A549 (cell line): Measurements from ENCODE around the gene ENTR1. TPM values are rescaled to one million over a fixed set of nuclear protein-coding genes. Genes with fewer than 3 reads are reported as not detected.

Experiments
- ATAC-seq, 2 experiments: fragments of 200-7000 bp in 1 of 2; fragments of >200 bp in 1 of 2; cut with Nextera tagmentation in 1 of 2; cut with Tn5 transposase in 1 of 2; 3 replicates each; pipeline versions ENCODE4 v1.8.0 to v1.9.1; 2018 to 2020; ENCODE audit warnings: mild to moderate bottlenecking in 1 of 2, moderate library complexity in 1 of 2
- CTCF ChIA-PET: fragments of 300-600 bp; sonication (Branson Sonifier 250); formaldehyde crosslinking; extraction: SDS; loops from one replicate; lab custom pipeline; 2021; ENCODE audit warnings: antibody characterized with exemption, inconsistent platforms; lab: Yijun Ruan, JAX
- POLR2A ChIA-PET: fragments of 350-600 bp; formaldehyde crosslinking; extraction: SDS; loops from one replicate; lab custom pipeline; 2021; ENCODE audit warnings: antibody characterized with exemption, inconsistent platforms; lab: Yijun Ruan, JAX
- DNase-seq, 2 experiments: peaks; one replicate each; pipeline versions ENCODE4 v3.0.0 to v3.0.0-alpha.2; 2011 to 2016; ENCODE audit warnings: low read depth in 1 of 2, low spot score in 1 of 2
- FAIRE-seq: peaks from 2 replicates; lab custom pipeline; 2011; peaks lifted over from hg19 to GRCh38; lab: Jason Lieb, UNC
- H3K27ac ChIP-seq, 2 experiments: fragments of >200 bp; sonication (Bioruptor Twin); formaldehyde crosslinking; 3 replicates each; pipeline ENCODE4 v1.5.1; 2016 to 2017
- H3K4me1 ChIP-seq: fragments of >200 bp; sonication (Bioruptor Twin); formaldehyde crosslinking; 3 replicates; pipeline ENCODE4 v1.6.1; 2016
- H3K4me2 ChIP-seq: fragments of >200 bp; sonication (Bioruptor Twin); formaldehyde crosslinking; 3 replicates; pipeline ENCODE4 v1.6.1; 2016
- H3K4me3 ChIP-seq: fragments of >200 bp; sonication (Bioruptor Twin); formaldehyde crosslinking; 3 replicates; pipeline ENCODE4 v1.5.1; 2016
- H3K9me3 ChIP-seq: fragments of >200 bp; sonication (Bioruptor Twin); formaldehyde crosslinking; 3 replicates; pipeline ENCODE4 v1.6.1; 2016
- CEBPB ChIP-seq, 2 experiments: fragments of >200 bp in 1 of 2; sonication (Bioruptor Twin) in 1 of 2; formaldehyde crosslinking in 1 of 2; IDR thresholded peaks; 2 replicates each; pipeline ENCODE4 v1.6.1; 2012 to 2016
- CHD2 ChIP-seq: fragments of 150-350 bp; IDR thresholded peaks from 2 replicates; pipeline ENCODE4 v1.6.1; 2014; ENCODE audit warnings: low read length; ENCODE audit not compliant: partially characterized antibody
- ESRRA ChIP-seq: fragments of 150-350 bp; IDR thresholded peaks from 2 replicates; pipeline ENCODE4 v1.6.1; 2014; ENCODE audit warnings: mild to moderate bottlenecking, low read length, borderline replicate concordance
- FOXS1 ChIP-seq: fragments of 250-450 bp; sonication (Bioruptor Pico); IDR thresholded peaks from 2 replicates; pipeline ENCODE4 v1.5.0; 2020; ENCODE audit warnings: mild to moderate bottlenecking, moderate library complexity
- HDAC2 ChIP-seq: fragments of 200-600 bp; sonication (generic); IDR thresholded peaks from 2 replicates; pipeline ENCODE4 v1.6.1; 2016
- HOXB13 ChIP-seq: fragments of 250-450 bp; sonication (Bioruptor Pico); IDR thresholded peaks from 2 replicates; pipeline ENCODE4 v1.5.0; 2020; ENCODE audit warnings: low read depth, mild to moderate bottlenecking, moderate library complexity
- JUN ChIP-seq, 2 experiments: fragments of >200 bp; sonication (Bioruptor Twin); formaldehyde crosslinking; IDR thresholded peaks; 2 replicates in 1 of 2; 3 replicates in 1 of 2; pipeline ENCODE4 v1.6.1; 2016 to 2017
- MAFK ChIP-seq: fragments of 450-650 bp; IDR thresholded peaks from 2 replicates; pipeline ENCODE4 v1.6.1; 2014; ENCODE audit not compliant: partially characterized antibody
- NFE2L2 ChIP-seq: fragments of 150-350 bp; conservative IDR thresholded peaks from 2 replicates; pipeline ENCODE4 v1.6.1; 2014; ENCODE audit warnings: low read length
- PHF8 ChIP-seq: fragments of 200-600 bp; sonication (generic); IDR thresholded peaks from 2 replicates; pipeline ENCODE4 v1.6.1; 2016; ENCODE audit warnings: low read depth, mild to moderate bottlenecking, antibody characterized with exemption, moderate library complexity, borderline replicate concordance
- POLR2A ChIP-seq: IDR thresholded peaks from 2 replicates; pipeline ENCODE4 v1.6.1; 2012; ENCODE audit warnings: mild to moderate bottlenecking, low read length
- POLR2AphosphoS2 ChIP-seq: conservative IDR thresholded peaks from 2 replicates; pipeline ENCODE4 v1.6.1; 2012; ENCODE audit warnings: low read length, improper control_type of control experiment, inconsistent platforms
- RAD21 ChIP-seq, 2 experiments: fragments of >200 bp in 1 of 2; sonication (Bioruptor Twin) in 1 of 2; formaldehyde crosslinking in 1 of 2; IDR thresholded peaks in 1 of 2; conservative IDR thresholded peaks in 1 of 2; 2 replicates in 1 of 2; 3 replicates in 1 of 2; pipeline ENCODE4 v1.6.1; 2012 to 2018; ENCODE audit warnings: inconsistent platforms in 1 of 2
- RFX5 ChIP-seq: fragments of 450-650 bp; IDR thresholded peaks from 2 replicates; pipeline ENCODE4 v1.7.1; 2014; ENCODE audit warnings: antibody characterized with exemption, mild to moderate bottlenecking, moderate library complexity
- RNF2 ChIP-seq: fragments of 200-600 bp; sonication (generic); IDR thresholded peaks from 2 replicates; pipeline ENCODE4 v1.6.1; 2016; ENCODE audit warnings: low read depth, mild to moderate bottlenecking, antibody characterized with exemption, moderate library complexity, borderline replicate concordance
- SREBF2 ChIP-seq: fragments of 450-650 bp; IDR thresholded peaks from 2 replicates; pipeline ENCODE4 v1.6.1; 2014; ENCODE audit warnings: mild to moderate bottlenecking, moderate library complexity
- ZNF302 ChIP-seq: fragments of 250-450 bp; sonication (Bioruptor Pico); IDR thresholded peaks from 2 replicates; pipeline ENCODE4 v1.9.0; 2021; ENCODE audit warnings: inconsistent platforms, mild to moderate bottlenecking, moderate library complexity
- WGBS: methylation state at CpG from one replicate; pipeline ENCODE4 v1.1.6; 2017; ENCODE audit errors: missing lambda C conversion rate; 5-methylcytosine and 5-hydroxymethylcytosine counted together
- polyA plus RNA-seq, 4 experiments: library from polyadenylated mRNA; depleted of rRNA in 3 of 4; stranded (reverse); fragments of >200 nt; fragmentation: RNase III in 1 of 4; extraction: RNeasy Plus Mini Kit Qiagen cat#74134 plus additional on column Dnase treatment in 1 of 4; gene quantifications; 2 replicates in 3 of 4; 3 replicates in 1 of 4; pipeline ENCODE4 v1.2.3, GENCODE V29; 2011 to 2017
- TF ChIP-seq, protein P1 (sequence below): fragments of 250-450 bp; sonication (Bioruptor Pico); IDR thresholded peaks from 2 replicates; pipeline ENCODE4 v1.5.0; 2020; ENCODE audit warnings: low read depth, mild to moderate bottlenecking, moderate library complexity
- TF ChIP-seq, protein P2 (sequence below): fragments of >200 bp; sonication (Bioruptor Twin); formaldehyde crosslinking; IDR thresholded peaks from 3 replicates; pipeline ENCODE4 v1.6.1; 2016
- TF ChIP-seq, protein P3 (sequence below): IDR thresholded peaks from 2 replicates; pipeline ENCODE4 v1.6.1; 2012; ENCODE audit warnings: low read depth, borderline replicate concordance
- TF ChIP-seq, protein P4 (sequence below): fragments of 150-350 bp; IDR thresholded peaks from 2 replicates; pipeline ENCODE4 v1.6.1; 2014; ENCODE audit warnings: low read depth, mild to moderate bottlenecking, low read length
- TF ChIP-seq, protein P5 (sequence below): IDR thresholded peaks from 2 replicates; pipeline ENCODE4 v1.6.1; 2012
- TF ChIP-seq, protein P6 (sequence below): fragments of >200 bp; sonication (Bioruptor Twin); formaldehyde crosslinking; IDR thresholded peaks from 3 replicates; pipeline ENCODE4 v1.5.1; 2016

ENTR1 gene
- polyA plus RNA-seq, 2 of the 4 experiments (the other 2 are of a cell fraction) = 63.8 to 75.8 TPM

DNA sequence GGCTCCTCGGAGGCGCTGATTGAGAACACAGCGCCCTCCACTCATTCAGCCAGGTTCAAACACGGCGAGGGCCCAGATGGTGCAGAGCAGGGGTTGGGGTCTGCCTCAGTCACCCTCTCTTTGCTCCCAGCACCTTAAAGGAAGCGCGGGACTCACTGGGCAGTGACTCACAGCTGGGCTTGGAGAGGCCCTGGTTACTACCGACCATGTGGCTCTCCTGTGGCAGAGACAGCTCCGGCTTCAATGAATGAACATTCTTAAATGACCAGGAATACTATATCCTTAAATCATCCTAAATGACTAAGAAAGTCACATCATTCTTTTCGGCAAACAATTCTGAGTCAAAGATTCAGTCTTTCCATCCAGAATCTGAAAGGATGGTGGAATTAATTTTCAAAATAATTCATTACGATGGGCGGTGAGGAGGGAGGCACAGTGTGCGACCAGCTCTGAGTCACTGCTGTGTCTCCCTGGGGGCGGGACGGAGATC, 30.8 kb upstream of the ENTR1 start:
- no peak for DNase-seq
- TF ChIP-seq PHF8 = no peak
- TF ChIP-seq HDAC2 = no peak
- TF ChIP-seq CHD2 = no peak
- no peak for TF ChIP-seq HOXB13 (CRISPR knock-in tag)
- TF ChIP-seq ESRRA = no peak
- no peak for TF ChIP-seq RFX5
- TF ChIP-seq NFE2L2 = no peak
- TF ChIP-seq FOXS1 (CRISPR knock-in tag) = no peak
- TF ChIP-seq, protein P1, sequence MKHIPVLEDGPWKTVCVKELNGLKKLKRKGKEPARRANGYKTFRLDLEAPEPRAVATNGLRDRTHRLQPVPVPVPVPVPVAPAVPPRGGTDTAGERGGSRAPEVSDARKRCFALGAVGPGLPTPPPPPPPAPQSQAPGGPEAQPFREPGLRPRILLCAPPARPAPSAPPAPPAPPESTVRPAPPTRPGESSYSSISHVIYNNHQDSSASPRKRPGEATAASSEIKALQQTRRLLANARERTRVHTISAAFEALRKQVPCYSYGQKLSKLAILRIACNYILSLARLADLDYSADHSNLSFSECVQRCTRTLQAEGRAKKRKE (CRISPR knock-in tag) = no peak
- TF ChIP-seq JUN (IDR thresholded peaks at IDR 0.05) = no peak
- no peak for TF ChIP-seq ZNF302
- no peak for TF ChIP-seq MAFK
- no peak for TF ChIP-seq RNF2
- TF ChIP-seq, all 56 proteins: peak for 0
- Histone ChIP-seq H3K4me2 (no peak overlapping the region), H3K9me3 (no peaks in the 10 kb centered on the region), H3K4me1 (peaks cover 17% of the 10 kb centered on the region), H3K4me3 (no peak overlapping the region), H3K27ac (no peak overlapping the region)
- POLR2A ChIA-PET = no interaction called here
- CTCF ChIA-PET = interaction anchor here (1.1 to 4.2 kb wide), 9 partner anchors 8 to 95 kb away, joined by 4 to 30 read pairs (median 6); no protein-coding TSS in a partner anchor
- ATAC-seq (no peak), FAIRE-seq (no peak)
- WGBS = 89% methylated on average over 15 of the region's 15 CpGs

DNA sequence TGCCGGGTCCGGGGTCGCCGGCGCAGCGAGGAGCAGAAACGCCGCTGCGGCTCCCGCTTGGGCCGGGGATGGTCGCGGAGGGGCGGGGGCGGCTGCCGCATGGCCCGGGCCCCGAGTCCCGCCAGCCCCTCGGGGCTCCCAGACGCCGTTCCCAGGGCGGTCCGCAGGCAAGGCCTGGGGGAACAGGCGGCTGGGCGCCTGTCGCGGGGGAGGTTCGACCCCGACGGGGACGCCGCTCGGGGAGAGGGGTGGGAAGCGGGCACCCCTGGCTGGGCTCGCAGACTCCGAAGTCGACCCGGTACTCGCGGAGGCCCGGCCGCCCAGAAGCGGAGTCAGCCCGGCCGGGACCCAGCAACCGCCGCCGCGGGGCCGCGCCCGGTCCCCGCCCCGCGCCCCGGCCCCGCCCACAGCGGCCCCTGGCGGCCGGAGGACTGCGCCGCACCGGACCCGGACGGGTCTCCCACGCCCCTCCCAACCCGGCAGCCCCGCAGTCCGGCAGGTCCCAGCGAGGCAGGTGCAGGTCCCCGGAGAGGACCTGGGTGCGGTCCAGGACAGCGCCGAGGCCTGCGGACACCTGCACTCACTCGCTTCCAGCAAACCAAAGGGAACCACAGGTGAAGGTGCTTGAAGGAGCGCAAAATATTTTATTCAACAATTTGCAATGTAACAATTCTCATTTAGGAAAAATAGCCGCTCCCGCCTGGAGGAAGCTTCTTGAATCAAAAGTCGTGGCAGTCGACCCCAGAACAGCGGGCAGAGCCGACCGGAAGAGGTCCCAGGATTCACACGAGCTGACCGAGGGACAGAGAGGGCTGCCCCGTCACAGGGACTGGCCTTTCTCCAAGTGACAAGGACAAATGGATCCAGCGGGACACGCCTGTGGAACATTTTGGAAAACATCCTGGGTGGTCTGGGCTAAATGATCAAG, 29.3 kb upstream of the ENTR1 start, which contains the start of gene INPP5E:
Gene INPP5E, minus strand, starts transcription at position 365 of the 928 bp plus-strand sequence. CDS start 426 bp downstream, outside the sequence.
- H3K4me2 ChIP-seq = peak within 1 kb of the TSS; percentile 76
- peak within 1 kb of the TSS; percentile 91 to 99 for H3K27ac ChIP-seq
- no peak for FAIRE-seq
- peak; percentile 79 to 81 for DNase-seq
- POLR2A ChIA-PET = interaction anchor here (0.6 kb wide), 1 partner anchor 346 kb away, joined by 3 read pairs; no protein-coding TSS in a partner anchor
- peak within 1 kb of the TSS; percentile 86 for H3K4me3 ChIP-seq
- TF ChIP-seq, protein P2, sequence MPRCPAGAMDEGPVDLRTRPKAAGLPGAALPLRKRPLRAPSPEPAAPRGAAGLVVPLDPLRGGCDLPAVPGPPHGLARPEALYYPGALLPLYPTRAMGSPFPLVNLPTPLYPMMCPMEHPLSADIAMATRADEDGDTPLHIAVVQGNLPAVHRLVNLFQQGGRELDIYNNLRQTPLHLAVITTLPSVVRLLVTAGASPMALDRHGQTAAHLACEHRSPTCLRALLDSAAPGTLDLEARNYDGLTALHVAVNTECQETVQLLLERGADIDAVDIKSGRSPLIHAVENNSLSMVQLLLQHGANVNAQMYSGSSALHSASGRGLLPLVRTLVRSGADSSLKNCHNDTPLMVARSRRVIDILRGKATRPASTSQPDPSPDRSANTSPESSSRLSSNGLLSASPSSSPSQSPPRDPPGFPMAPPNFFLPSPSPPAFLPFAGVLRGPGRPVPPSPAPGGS = peak; percentile 87; the same call in 2 of the 3 replicates
- TF ChIP-seq PHF8 (peak; percentile 57; the same call in 1 of the 2 replicates), HOXB13 (CRISPR knock-in tag) (no peak), POLR2A (peak; percentile 59), HDAC2 (no peak), SREBF2 (no peak), RAD21 (conservative IDR thresholded peaks at IDR 0.05 in 1 of 2, IDR thresholded peaks at IDR 0.05 in 1 of 2) (no peak), POLR2AphosphoS2 (no peak), CEBPB (IDR thresholded peaks at IDR 0.05) (no peak), JUN (IDR thresholded peaks at IDR 0.05) (peak; percentile 60 to 97; a peak in 3 of 5 replicates)
- TF ChIP-seq, protein P3, sequence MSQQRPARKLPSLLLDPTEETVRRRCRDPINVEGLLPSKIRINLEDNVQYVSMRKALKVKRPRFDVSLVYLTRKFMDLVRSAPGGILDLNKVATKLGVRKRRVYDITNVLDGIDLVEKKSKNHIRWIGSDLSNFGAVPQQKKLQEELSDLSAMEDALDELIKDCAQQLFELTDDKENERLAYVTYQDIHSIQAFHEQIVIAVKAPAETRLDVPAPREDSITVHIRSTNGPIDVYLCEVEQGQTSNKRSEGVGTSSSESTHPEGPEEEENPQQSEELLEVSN = no peak
- TF ChIP-seq, protein P4, sequence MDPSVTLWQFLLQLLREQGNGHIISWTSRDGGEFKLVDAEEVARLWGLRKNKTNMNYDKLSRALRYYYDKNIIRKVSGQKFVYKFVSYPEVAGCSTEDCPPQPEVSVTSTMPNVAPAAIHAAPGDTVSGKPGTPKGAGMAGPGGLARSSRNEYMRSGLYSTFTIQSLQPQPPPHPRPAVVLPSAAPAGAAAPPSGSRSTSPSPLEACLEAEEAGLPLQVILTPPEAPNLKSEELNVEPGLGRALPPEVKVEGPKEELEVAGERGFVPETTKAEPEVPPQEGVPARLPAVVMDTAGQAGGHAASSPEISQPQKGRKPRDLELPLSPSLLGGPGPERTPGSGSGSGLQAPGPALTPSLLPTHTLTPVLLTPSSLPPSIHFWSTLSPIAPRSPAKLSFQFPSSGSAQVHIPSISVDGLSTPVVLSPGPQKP = no peak
- TF ChIP-seq, protein P5, sequence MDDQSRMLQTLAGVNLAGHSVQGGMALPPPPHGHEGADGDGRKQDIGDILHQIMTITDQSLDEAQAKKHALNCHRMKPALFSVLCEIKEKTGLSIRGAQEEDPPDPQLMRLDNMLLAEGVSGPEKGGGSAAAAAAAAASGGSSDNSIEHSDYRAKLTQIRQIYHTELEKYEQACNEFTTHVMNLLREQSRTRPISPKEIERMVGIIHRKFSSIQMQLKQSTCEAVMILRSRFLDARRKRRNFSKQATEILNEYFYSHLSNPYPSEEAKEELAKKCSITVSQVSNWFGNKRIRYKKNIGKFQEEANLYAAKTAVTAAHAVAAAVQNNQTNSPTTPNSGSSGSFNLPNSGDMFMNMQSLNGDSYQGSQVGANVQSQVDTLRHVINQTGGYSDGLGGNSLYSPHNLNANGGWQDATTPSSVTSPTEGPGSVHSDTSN = 0 out of 2 replicates have a peak, but pooled peaks have one; percentile 16
- TF ChIP-seq, protein P6, sequence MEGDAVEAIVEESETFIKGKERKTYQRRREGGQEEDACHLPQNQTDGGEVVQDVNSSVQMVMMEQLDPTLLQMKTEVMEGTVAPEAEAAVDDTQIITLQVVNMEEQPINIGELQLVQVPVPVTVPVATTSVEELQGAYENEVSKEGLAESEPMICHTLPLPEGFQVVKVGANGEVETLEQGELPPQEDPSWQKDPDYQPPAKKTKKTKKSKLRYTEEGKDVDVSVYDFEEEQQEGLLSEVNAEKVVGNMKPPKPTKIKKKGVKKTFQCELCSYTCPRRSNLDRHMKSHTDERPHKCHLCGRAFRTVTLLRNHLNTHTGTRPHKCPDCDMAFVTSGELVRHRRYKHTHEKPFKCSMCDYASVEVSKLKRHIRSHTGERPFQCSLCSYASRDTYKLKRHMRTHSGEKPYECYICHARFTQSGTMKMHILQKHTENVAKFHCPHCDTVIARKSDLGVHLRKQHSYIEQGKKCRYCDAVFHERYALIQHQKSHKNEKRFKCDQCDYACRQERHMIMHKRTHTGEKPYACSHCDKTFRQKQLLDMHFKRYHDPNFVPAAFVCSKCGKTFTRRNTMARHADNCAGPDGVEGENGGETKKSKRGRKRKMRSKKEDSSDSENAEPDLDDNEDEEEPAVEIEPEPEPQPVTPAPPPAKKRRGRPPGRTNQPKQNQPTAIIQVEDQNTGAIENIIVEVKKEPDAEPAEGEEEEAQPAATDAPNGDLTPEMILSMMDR = peak; percentile 87
- TF ChIP-seq, all 56 proteins: peak for 6
- Histone ChIP-seq H3K4me1 (peaks cover 17% of the 10 kb centered on the region), H3K9me3 (no peaks in the 10 kb centered on the region)
- peak; percentile 82 for ATAC-seq
- 38% methylated on average over 18 of the region's 90 CpGs for WGBS
- CTCF ChIA-PET = interaction anchor here (0.6 to 4.2 kb wide), 24 partner anchors 10 to 259 kb away, joined by 3 to 30 read pairs (median 4); no protein-coding TSS in a partner anchor
